GM19463 (cell line): ENCODE results near the gene ANKDD1A.

ENCODE experiments used
- ATAC-seq: cut with Tn5 transposase; IDR thresholded peaks from one replicate; pipeline ENCODE4 v1.9.1; 2021; ENCODE audit warnings: mild to moderate bottlenecking, moderate library complexity; ENCODE audit not compliant: unreplicated experiment

The ANKDD1A gene

GRCh38 chr15:64959128-64959527, 47.4 kb downstream of the ANKDD1A start:
- no peak for ATAC-seq

GRCh38 chr15:64960153-64960552, 48.5 kb downstream of the ANKDD1A start:
- ATAC-seq = no peak

GRCh38 chr15:64961013-64961412, 49.3 kb downstream of the ANKDD1A start:
- no peak for ATAC-seq

- no peak for ATAC-seq
These were observed 57.7 kb downstream of the ANKDD1A start for GRCh38 chr15:64969401-64969800.

GRCh38 chr15:64970698-64971097, 59.0 kb downstream of the ANKDD1A start:
- ATAC-seq = no peak

- no peak for ATAC-seq
These were observed 63.7 kb downstream of the ANKDD1A start for GRCh38 chr15:64975390-64975789.

GRCh38 chr15:64979252-64979710, 67.6 kb downstream of the ANKDD1A start:
- ATAC-seq = no peak

- ATAC-seq = no peak
These were observed 70.2 kb downstream of the ANKDD1A start for GRCh38 chr15:64981812-64982431.

GRCh38 chr15:64982472-64982871, 70.8 kb downstream of the ANKDD1A start:
- ATAC-seq = no peak

GRCh38 chr15:64985366-64986033, 73.8 kb downstream of the ANKDD1A start:
- no peak for ATAC-seq

- no peak for ATAC-seq
These were observed 75.4 kb downstream of the ANKDD1A start for GRCh38 chr15:64987136-64987535.

- ATAC-seq = peak; percentile 94
These were observed 77.9 kb downstream of the ANKDD1A start, which contains the start of gene SPG21 for GRCh38 chr15:64989416-64990167. Gene SPG21, minus strand, starts transcription at chr15:64989914. Its CDS starts 6,345 bp downstream, at chr15:64983569.

GRCh38 chr15:64990168-64990470, 78.4 kb downstream of the ANKDD1A start:
- ATAC-seq = no peak

GRCh38 chr15:64991536-64992135, 79.9 kb downstream of the ANKDD1A start:
- ATAC-seq = no peak

GRCh38 chr15:64993290-64993689, 81.6 kb downstream of the ANKDD1A start:
- ATAC-seq = no peak

GRCh38 chr15:64997066-64997465, 85.4 kb downstream of the ANKDD1A start:
- no peak for ATAC-seq

- ATAC-seq = no peak
These were observed 86.2 kb downstream of the ANKDD1A start for GRCh38 chr15:64997745-64998375.

- ATAC-seq = no peak
These were observed 93.3 kb downstream of the ANKDD1A start for GRCh38 chr15:65004993-65005392.

GRCh38 chr15:65006876-65007275, 95.2 kb downstream of the ANKDD1A start:
- ATAC-seq = no peak
